ENCODE measurements around the gene KBTBD7.
"Not testable (repeated sequence)": the region's sequence is repeated elsewhere in the genome, so short reads cannot be mapped to it uniquely, and the experiment has no call there.

The KBTBD7 gene

DNA sequence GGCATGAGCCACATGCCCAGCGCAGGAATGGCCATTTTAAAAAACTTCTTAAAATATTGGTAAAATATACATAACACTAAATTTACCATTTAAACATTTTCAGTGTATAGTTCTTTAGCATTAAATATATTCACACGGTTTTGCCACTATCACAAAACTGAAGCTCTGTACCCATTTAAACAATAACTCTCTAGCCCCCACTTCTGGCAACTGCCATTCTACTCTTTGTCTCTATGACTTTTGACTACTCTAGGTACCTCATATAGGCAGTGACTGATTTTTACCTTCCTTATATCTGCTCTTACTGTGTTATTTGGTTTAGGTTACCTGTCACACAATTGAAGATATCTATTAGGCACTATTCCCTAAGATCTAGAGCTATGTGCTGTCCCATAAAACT lies 2.3 kb upstream of the KBTBD7 start:
- no peak for DNase-seq

DNA sequence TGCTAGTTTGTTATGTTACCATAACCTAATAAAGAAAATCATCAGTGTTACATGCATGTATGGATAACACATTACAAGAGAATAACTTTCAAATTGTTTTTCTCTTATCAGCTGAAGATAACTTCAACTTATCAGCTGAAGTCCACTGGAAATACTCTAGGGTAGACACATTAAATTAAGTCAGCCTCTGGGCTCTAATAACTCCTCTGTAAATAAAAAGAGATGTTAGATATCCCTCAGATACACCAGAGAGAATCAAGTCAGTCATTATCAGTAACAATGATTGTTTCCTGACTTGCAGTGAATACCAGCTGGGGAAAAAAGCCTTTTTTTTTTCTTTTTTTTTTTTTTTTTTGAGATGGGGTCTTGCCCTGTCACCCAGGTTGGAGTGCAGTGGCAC lies 1.6 kb upstream of the KBTBD7 start:
- DNase-seq, result no peak

DNA sequence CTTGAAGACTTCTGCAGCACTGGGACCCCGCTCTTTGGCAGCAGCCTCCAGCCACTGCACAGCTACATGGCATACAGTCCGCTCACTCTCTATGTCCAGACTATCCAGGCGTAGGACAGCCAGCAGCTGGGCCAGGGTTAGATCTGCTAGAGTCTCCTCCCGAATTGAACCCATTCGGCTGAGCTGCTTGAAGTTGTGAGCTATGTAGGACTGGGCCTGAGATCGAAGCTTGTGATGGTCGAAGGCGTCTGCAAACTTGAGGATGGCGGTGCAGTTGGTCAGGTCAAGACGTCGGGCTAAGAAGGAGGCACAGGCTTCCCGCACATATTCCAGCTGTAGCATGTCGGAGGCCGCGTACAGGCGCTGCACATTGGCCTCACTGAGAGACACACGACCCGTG lies 900 bp downstream of the KBTBD7 start:
- no peak for DNase-seq

DNA sequence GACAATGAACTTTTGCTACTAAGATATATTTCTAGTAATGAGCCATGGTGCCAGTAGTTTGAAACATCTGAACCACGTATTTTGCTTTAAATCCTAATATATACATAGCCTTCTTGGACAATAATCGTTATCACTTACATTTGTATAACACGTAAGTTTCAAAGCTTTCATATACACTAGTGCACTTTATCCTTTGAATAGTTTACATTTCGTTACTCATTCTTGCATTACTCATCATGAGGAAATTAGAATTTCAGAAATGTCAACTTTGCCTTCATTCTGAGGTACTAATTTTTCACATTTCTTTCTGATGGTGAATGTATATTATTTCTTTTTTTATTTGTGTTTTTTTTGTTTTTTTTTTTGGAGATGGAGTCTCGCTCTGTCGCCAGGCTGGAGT lies 5.8 kb downstream of the KBTBD7 start:
- no peak for DNase-seq

DNA sequence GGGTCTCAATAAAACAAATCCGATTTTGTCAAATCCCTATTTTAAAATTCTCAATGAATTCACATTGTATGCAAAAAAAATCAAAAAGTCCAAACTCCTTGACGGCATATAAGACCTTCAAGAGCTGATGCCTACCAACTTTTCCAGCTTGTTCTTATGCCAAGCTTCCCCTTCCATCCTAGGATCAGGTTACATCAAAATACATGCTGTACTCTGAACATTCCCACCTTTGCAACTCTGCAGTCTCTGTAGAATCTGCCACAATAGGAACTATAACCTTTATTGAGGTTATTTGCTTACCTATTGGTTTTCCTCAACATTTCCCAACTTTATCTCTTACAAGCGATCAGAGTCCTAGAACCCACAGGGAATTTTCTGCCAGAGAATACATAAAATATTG lies 7.9 kb downstream of the KBTBD7 start:
- no peak for DNase-seq

DNA sequence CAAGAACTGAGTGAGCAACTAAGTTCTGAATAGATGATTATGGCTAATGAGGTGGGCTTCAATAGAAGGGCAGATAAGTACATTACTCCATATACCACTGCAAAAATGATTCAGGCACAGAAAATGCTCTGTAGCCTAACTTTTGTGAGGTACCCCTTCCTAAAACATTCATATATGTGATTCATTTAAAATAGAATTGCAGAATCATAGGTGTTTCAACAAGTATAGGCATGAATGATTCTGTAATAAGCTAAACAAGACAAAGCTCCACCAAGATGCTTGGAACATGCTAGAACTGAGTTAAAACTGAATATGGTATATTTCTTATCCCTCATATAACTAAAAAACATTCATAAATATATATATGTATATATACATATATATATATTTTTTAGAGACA lies 12.1 kb downstream of the KBTBD7 start:
- no peak for DNase-seq

DNA sequence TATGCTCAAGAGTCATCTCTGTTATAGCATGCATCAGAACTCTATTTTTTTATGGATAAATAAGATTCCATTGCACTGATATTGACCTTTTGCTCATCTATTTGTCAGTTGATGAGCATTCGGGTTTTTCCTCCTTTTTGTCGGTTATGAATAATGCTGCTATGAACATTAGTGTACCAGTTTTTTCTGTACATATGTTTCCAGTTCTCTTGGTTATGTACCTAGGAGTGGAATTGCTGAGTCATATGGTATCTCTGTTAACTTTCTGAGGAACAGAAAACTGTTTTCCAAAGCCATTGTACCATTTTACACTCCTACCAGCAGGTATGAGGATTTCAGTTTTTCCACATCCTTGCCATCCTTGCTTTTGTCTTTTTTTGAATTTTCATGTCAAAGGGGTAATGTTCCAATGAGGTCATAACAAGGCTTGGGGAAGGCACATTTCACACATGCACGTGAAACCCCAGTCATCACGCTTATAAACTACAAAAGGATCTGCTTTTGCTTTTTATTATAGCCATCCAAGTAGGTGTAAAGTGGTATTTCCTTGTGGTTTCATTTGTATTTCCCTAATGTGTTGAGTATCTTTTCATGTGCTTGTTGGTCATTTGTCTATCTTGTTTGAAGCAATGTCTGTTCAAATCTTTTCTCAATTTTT lies 14.6 kb downstream of the KBTBD7 start:
- DNase-seq, result no peak

DNA sequence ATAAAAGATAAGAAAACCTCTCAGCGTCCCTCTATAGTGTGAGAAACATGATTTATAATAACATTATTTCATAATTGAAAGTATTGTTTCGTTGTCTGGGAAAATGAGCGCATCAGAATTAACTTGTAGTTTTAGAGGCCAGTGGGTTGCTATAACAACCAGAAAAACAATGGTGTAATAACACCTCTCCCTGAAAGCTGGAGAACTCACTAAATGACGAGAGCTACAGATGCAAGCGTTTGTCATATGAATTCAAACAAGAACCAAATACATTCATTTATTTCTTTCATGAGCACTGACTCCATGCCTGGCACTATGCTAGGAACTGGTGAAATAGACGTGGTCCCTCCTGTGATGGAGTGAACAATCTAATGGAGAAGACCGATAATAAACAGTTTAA lies 16.3 kb downstream of the KBTBD7 start:
- no peak for DNase-seq

DNA sequence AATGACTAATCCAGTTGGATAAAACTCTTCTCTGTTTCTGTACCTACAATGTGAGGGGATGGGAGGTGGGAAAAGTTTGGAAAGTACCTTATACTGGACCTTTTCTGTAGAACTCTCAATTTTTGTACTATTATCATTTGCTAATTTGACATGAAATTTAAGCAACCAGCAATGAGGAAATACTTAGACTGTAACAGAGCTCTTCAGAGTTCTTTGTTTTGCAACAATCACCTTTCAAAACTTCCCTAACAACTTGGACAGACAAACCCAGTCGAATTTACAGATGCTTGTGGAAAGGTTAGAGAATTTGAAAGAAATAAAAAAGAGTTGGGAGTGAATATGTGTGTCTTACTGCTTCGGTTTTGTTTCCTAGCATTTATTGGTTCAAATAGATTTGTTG lies 16.8 kb downstream of the KBTBD7 start:
- no peak for DNase-seq

DNA sequence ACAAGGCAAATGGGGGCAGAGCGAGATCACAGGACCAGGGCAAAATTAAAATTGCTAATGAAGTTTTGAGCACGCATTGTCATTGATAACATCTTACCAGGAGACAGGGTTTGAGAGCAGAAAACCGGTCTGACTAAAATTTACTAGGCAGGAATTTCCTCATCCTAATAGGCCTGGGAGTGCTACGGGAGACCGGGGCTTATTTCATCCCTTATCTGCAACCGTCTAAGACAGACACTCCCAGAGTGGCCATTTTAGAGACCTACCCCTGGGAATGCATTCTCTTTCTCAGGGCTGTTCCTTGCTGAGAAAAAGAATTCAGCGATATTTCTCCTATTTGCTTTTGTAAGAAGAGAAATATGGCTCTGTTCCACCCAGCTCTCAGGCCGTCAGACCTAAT lies 18.8 kb downstream of the KBTBD7 start:
- DNase-seq, result not testable (repeated sequence)

DNA sequence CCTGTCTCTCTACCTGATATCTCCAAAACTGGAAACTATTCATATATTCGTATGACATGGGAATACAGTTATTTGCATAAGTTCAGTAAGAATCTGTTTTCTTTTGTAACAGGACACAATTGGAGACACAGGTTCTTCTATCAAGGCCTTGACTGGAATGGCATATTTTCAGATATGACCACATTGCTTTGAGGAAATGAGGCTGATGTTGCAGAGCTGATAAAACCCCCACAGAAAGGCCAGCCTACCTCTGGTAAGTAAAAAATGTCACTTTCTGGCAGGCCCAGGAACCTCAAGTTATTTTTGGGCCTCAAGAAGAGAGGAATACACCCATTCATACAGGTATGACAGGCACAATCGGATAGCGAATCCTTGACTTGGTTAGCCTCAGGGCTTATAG lies 32.2 kb downstream of the KBTBD7 start:
- DNase-seq, result no peak

DNA sequence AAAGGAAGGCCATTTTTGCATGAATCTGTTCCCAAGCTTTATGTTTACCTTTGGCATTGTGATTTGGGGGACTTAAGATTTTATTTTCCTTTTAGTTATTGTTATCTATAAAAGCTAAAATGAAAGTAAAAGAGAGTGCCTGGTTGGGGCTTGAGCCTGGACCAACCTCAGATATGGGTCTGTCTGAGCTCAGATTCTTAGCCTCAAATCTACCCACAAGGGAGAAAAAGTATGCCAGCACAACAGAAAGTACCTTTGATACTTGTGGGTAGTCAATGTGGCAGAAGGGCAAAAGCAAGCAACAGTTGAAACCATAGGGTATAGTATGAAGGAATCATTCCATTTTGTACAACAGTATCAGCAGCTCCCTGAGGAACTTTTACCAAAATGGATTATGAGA lies 35.2 kb downstream of the KBTBD7 start:
- DNase-seq, result no peak

DNA sequence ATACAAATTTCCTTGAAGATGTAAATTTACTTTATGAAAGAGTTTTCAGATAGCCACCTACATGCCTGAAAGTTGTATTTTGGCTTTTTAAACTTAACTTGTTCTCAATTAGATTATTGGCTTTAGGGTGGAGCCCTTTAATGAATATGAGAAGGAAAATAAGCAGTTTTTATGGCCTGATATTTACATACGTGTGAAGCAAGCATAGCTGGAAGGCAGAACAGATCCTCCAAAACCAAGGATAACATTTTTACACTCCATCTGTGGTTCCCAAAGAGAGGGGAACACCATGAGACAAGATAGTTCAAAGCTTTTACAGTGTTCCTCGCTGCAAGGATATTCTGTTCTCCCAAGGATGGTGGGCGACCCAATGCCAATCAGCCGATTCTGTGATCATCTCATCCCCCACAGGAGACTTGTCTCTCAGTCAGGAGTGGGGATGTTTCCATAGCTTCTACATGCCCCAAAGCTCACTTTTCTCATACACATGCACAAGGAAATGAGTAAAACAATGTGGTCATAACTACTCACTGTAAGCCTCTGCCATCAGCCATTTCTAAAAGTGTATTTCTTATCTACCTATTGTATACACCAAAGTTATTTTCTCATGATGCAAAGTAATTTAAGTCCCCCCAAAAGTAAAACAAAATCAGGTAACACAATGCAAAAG lies 37.2 kb downstream of the KBTBD7 start:
- DNase-seq, result no peak

DNA sequence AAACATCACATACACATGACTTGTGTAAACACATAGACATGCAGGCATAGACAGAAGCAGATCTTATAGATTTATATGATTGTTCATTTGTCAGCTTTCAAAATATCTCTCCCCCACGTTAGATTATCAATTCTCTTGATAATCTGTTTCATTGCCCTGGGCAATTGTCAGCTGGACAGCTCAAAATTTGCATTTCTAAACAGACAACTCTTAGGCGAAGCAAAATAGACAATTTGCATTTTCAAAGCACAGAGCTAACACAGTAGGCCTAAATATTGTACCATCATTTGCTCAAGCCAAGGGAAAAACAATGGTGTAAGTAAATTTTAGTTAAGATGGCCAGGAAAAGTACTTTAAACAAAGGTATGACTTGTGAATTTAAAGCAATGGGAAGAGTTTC lies 37.7 kb downstream of the KBTBD7 start:
- DNase-seq, result no peak

DNA sequence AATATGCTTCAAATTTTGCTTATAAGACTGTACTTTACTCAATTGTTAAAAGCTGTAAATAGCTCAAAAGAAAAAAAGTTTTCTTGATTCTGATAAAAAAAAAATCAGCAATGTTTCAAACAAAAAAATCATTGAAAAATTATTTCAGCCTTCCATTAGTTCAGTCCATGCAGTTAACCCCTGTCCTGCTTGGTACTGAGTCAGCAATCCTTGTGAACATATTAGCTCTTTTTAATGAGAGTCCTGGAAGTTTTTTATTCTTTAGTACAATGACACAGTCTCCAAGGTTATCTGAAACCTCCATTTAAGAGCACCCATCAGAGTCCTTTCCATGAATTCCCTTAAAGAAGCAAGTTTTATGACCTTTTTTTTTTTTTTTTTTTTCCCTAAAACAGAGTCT lies 40.3 kb downstream of the KBTBD7 start:
- no peak for DNase-seq

DNA sequence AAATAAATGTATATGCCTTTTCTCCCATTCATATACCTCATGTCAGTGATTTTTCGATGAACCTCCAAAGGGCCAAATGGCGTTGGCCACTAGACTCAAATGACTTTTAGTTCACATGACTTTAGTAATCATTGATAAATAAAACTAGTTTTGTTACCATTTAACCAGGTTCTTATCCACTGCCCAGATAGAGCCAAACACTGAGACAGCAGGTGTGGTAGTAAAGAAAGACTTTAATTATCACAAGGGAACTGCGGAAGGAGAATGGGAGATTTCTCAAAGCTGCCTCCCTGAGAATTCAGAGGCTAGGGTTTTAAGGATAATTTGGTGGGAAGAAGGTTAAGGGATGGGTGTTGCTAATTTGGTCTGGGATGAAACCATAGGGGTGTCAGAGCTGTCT lies 42.4 kb downstream of the KBTBD7 start:
- no peak for DNase-seq

DNA sequence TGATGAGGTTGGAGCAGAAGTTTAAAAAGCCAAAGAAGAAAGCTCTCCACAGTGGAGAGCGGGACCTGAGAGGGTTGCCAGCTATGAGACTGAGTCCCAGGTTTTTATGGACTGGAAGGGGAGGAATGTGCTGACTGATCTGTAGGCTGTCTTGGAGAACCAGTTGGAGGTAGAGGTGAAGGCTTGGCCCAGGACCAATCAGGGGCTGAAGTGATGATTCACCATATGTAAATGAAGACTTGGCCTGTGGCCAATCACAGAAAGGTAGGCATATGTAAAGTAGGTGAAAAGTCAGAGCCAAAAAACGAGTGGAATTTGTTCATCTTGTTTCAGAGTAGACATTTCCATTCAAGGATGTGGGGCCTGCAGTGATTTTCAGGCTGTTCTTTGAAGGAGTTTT lies 44.3 kb downstream of the KBTBD7 start:
- no peak for DNase-seq

DNA sequence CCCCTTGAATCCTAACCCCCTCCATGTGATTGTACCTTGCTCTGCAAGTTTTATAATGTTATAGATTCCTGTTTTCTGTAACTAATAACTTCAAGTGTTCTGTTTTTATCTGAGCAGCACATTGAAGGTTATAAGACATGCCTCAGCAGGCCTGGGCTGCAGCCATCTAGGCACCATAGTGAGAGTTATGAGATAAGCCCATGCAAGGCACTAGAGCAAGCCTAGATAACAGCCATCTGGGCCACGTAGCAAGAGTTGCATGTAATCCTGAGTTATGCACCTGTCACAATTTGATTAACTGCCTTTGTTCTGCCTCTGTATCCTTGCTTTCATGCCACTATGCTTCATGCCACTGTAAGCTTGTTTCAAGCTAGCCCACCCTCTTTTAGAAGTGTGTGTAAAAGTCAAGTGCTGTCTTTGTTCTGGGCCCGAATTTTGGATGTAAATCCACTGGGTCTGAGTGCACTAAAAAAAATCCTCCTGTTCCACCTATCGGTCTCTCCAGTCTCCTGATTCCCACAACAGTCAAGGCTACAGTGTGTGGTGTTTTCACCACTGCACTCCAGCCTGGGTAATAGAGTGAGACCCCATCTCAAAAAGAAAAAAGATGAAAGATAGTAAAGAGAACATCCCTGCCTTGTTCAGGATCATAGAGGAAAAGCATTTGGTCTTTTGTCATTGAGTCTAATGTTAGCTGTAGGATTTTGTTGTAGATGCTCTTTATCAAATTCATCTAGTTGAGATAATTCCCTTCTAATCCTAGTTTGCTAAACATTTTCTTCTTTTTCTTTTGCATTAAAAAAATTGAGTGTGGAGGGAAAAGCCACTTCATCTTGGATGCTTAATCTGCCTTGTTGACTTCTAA lies 45.7 kb downstream of the KBTBD7 start:
- DNase-seq, result no peak

DNA sequence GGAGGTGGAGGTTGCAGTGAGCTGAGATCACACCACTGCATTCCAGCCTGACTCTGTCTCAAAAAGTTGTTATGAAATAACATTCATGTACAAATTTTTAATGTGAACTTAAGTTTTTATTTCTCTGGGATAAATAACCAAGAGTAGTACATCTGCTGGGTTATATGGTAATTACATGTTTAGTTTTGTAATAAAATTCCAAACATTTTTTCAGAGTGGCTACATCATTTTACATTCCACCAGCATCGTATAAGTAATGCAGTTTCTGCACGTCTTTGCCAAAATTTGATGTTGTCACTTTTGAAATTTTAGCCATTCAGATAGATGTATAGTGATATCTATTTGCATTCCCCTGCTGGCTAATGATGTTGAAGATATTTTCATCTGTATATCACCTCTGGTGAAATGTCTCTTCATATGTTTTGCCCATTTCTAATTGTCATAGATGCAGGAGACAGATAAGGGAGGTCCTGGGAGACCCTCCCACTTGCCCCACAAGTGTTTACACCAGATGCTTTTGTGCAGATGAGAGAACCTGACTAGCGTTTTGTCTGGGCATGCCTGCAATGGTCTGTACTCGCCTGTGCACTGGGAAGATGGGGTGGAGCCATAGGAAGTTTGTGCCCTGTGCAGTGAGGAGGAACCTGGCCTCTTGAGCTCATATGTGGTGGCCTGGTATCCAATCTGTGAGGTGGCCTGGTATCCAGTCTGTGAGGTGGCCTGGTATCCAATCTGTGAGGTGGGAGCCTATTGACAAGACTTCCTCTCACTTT lies 49.0 kb downstream of the KBTBD7 start:
- DNase-seq, result no peak

DNA sequence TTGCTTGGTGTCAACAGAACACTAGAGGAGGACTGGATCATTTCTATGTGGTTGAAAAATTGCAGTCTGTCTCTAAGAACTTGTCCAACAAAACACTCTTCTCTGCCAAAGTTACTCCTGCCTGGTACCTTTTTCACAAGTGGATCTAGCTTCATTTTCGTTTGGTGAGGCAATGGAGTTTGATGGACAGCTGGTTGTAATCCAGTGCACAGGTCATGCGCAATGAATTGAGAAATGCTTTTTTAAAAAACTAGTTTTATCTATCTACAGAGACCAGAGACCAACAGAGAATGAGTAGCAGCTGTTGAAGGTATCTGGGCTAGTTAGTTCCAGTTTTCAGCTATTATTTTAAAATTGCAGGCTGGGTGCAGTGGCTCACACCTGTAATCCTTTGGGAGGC lies 49.8 kb downstream of the KBTBD7 start:
- no peak for DNase-seq

Data from SHP77 treated with DMSO at 0.1 percent for 48 hours (cell line).